SJCRH30 (cell line): ENCODE data around the gene DSTYK. TPM values are rescaled to one million over a fixed set of nuclear protein-coding genes. Genes with fewer than 3 reads are reported as not detected.

ENCODE experiments used
- DNase-seq, 2 experiments: peaks; one replicate each; pipeline ENCODE4 v3.0.0-alpha.2; 2015 to 2020
- H3K27ac ChIP-seq: fragments of 250-450 bp; sonication (Bioruptor Pico); 2 replicates; pipeline ENCODE4 v1.5.1; 2020; ENCODE audit warnings: mild to moderate bottlenecking, moderate library complexity
- H3K27me3 ChIP-seq: fragments of 250-450 bp; sonication (Bioruptor Pico); 2 replicates; pipeline ENCODE4 v1.5.1; 2020; ENCODE audit warnings: mild to moderate bottlenecking, moderate library complexity
- H3K36me3 ChIP-seq: fragments of 250-450 bp; sonication (Bioruptor Pico); 2 replicates; pipeline ENCODE4 v1.5.1; 2020; ENCODE audit warnings: mild to moderate bottlenecking, moderate library complexity
- H3K4me1 ChIP-seq: fragments of 250-450 bp; sonication (Bioruptor Pico); 2 replicates; pipeline ENCODE4 v1.5.1; 2020; ENCODE audit warnings: mild to moderate bottlenecking, moderate library complexity
- H3K4me3 ChIP-seq: fragments of 250-450 bp; sonication (Bioruptor Pico); 2 replicates; pipeline ENCODE4 v1.5.1; 2020; ENCODE audit warnings: mild to moderate bottlenecking, moderate library complexity
- H3K9me3 ChIP-seq: fragments of 250-450 bp; sonication (Bioruptor Pico); replicated peaks from 2 replicates; pipeline ENCODE4 v1.5.1; 2020; ENCODE audit warnings: mild to moderate bottlenecking, moderate library complexity
- total RNA-seq: library from RNA; depleted of rRNA; stranded (reverse); fragments of >200 nt; shearing (Covaris generic); gene quantifications from 2 replicates; pipeline ENCODE4 v1.2.3, GENCODE V29; 2014; rRNA removed

Gene DSTYK
- total RNA-seq = 9.2 TPM in 2 replicates

- H3K4me1 ChIP-seq = no peaks in the 10 kb centered on the region
- peak within 1 kb of the TSS; percentile 82 for H3K4me3 ChIP-seq
- peak; percentile 98 to 99 for DNase-seq
- H3K27me3 ChIP-seq = no peaks in the 10 kb centered on the region
- H3K9me3 ChIP-seq = no peaks in the 10 kb centered on the region
- H3K36me3 ChIP-seq = no peaks in the 10 kb centered on the region
- peak within 1 kb of the TSS; percentile 36 for H3K27ac ChIP-seq
These were observed at the start of gene DSTYK for GRCh38 chr1:205211169-205211838. DSTYK (minus strand) TSS chr1:205211702; CDS start chr1:205211535, 167 bp downstream.

- no peaks in the 10 kb centered on the region for H3K9me3 ChIP-seq
- H3K27me3 ChIP-seq = no peaks in the 10 kb centered on the region
- H3K4me1 ChIP-seq = peaks cover 53% of the 10 kb centered on the region
- no peak for DNase-seq
- H3K4me3 ChIP-seq = no peak overlapping the region
- no peaks in the 10 kb centered on the region for H3K36me3 ChIP-seq
- H3K27ac ChIP-seq = peak overlapping the region; percentile 62
These were observed 48.5 kb upstream of the DSTYK start for GRCh38 chr1:205259998-205260397.

GRCh38 chr1:205259324-205259832, 47.9 kb upstream of the DSTYK start:
- Histone ChIP-seq H3K36me3 (no peaks in the 10 kb centered on the region), H3K4me1 (peaks cover 53% of the 10 kb centered on the region), H3K9me3 (no peaks in the 10 kb centered on the region), H3K4me3 (no peak overlapping the region), H3K27me3 (no peaks in the 10 kb centered on the region), H3K27ac (peak overlapping the region; percentile 62)
- DNase-seq = peak; percentile 51 to 67

- H3K4me3 ChIP-seq = no peak overlapping the region
- DNase-seq = peak; percentile 52 to 60
- H3K36me3 ChIP-seq = no peaks in the 10 kb centered on the region
- H3K4me1 ChIP-seq = peaks cover 53% of the 10 kb centered on the region
- H3K9me3 ChIP-seq = no peaks in the 10 kb centered on the region
- peak overlapping the region; percentile 62 for H3K27ac ChIP-seq
- no peaks in the 10 kb centered on the region for H3K27me3 ChIP-seq
These were observed 47.2 kb upstream of the DSTYK start for GRCh38 chr1:205258719-205259118.

GRCh38 chr1:205258261-205258691, 46.8 kb upstream of the DSTYK start:
- no peaks in the 10 kb centered on the region for H3K36me3 ChIP-seq
- peaks cover 53% of the 10 kb centered on the region for H3K4me1 ChIP-seq
- H3K9me3 ChIP-seq = no peaks in the 10 kb centered on the region
- H3K4me3 ChIP-seq = no peak overlapping the region
- no peak for DNase-seq
- H3K27ac ChIP-seq = peak overlapping the region; percentile 62
- H3K27me3 ChIP-seq = no peaks in the 10 kb centered on the region

GRCh38 chr1:205257735-205258134, 46.2 kb upstream of the DSTYK start:
- no peaks in the 10 kb centered on the region for H3K9me3 ChIP-seq
- DNase-seq = peak in 1 of 2 experiments; percentile 30
- no peaks in the 10 kb centered on the region for H3K36me3 ChIP-seq
- H3K4me1 ChIP-seq = peaks cover 53% of the 10 kb centered on the region
- no peak overlapping the region for H3K27ac ChIP-seq
- no peaks in the 10 kb centered on the region for H3K27me3 ChIP-seq
- no peak overlapping the region for H3K4me3 ChIP-seq

- Histone ChIP-seq H3K36me3 (no peaks in the 10 kb centered on the region), H3K4me3 (no peak overlapping the region), H3K27ac (no peak overlapping the region), H3K27me3 (no peaks in the 10 kb centered on the region), H3K4me1 (peaks cover 47% of the 10 kb centered on the region), H3K9me3 (no peaks in the 10 kb centered on the region)
- peak; percentile 43 to 56 for DNase-seq
These were observed 45.6 kb upstream of the DSTYK start for GRCh38 chr1:205256951-205257625.

- H3K27me3 ChIP-seq = no peaks in the 10 kb centered on the region
- no peaks in the 10 kb centered on the region for H3K36me3 ChIP-seq
- H3K9me3 ChIP-seq = no peaks in the 10 kb centered on the region
- no peak overlapping the region for H3K4me3 ChIP-seq
- peaks cover 39% of the 10 kb centered on the region for H3K4me1 ChIP-seq
- H3K27ac ChIP-seq = no peak overlapping the region
- peak; percentile 88 to 97 for DNase-seq
These were observed 44.7 kb upstream of the DSTYK start for GRCh38 chr1:205255941-205256780.

GRCh38 chr1:205251576-205251975, 40.1 kb upstream of the DSTYK start:
- Histone ChIP-seq H3K27me3 (no peaks in the 10 kb centered on the region), H3K36me3 (no peaks in the 10 kb centered on the region), H3K27ac (no peak overlapping the region), H3K4me3 (no peak overlapping the region), H3K9me3 (no peaks in the 10 kb centered on the region), H3K4me1 (peaks cover 48% of the 10 kb centered on the region)
- DNase-seq = no peak

GRCh38 chr1:205250699-205251098, 39.2 kb upstream of the DSTYK start:
- Histone ChIP-seq H3K36me3 (no peaks in the 10 kb centered on the region), H3K9me3 (no peaks in the 10 kb centered on the region), H3K27me3 (no peaks in the 10 kb centered on the region), H3K4me1 (peaks cover 46% of the 10 kb centered on the region), H3K4me3 (no peak overlapping the region), H3K27ac (no peak overlapping the region; the same call in 1 of the 2 replicates)
- DNase-seq = no peak

GRCh38 chr1:205249651-205250050, 38.1 kb upstream of the DSTYK start:
- Histone ChIP-seq H3K4me1 (peaks cover 46% of the 10 kb centered on the region), H3K27ac (peak overlapping the region; percentile 47; the same call in 1 of the 2 replicates), H3K36me3 (no peaks in the 10 kb centered on the region), H3K9me3 (no peaks in the 10 kb centered on the region), H3K4me3 (peak overlapping the region; percentile 1; the same call in 1 of the 2 replicates), H3K27me3 (no peaks in the 10 kb centered on the region)
- peak; percentile 50 to 60 for DNase-seq

GRCh38 chr1:205248793-205249601, 37.5 kb upstream of the DSTYK start:
- H3K4me1 ChIP-seq = peaks cover 46% of the 10 kb centered on the region
- peak overlapping the region; percentile 1; the same call in 1 of the 2 replicates for H3K4me3 ChIP-seq
- H3K27me3 ChIP-seq = no peaks in the 10 kb centered on the region
- no peaks in the 10 kb centered on the region for H3K36me3 ChIP-seq
- H3K9me3 ChIP-seq = no peaks in the 10 kb centered on the region
- DNase-seq = peak; percentile 89 to 92
- H3K27ac ChIP-seq = peak overlapping the region; percentile 47; the same call in 1 of the 2 replicates

- peaks cover 46% of the 10 kb centered on the region for H3K4me1 ChIP-seq
- peak overlapping the region; percentile 75 for H3K27ac ChIP-seq
- peak; percentile 97 to 98 for DNase-seq
- H3K36me3 ChIP-seq = no peaks in the 10 kb centered on the region
- no peaks in the 10 kb centered on the region for H3K9me3 ChIP-seq
- H3K4me3 ChIP-seq = peak overlapping the region; percentile 6; the same call in 1 of the 2 replicates
- H3K27me3 ChIP-seq = no peaks in the 10 kb centered on the region
These were observed 35.8 kb upstream of the DSTYK start for GRCh38 chr1:205247130-205247921.
